ENCODE measurements around the gene TOR1A.
"Not testable (repeated sequence)": the region's sequence is repeated elsewhere in the genome, so short reads cannot be mapped to it uniquely, and the experiment has no call there.

The TOR1A gene

DNA sequence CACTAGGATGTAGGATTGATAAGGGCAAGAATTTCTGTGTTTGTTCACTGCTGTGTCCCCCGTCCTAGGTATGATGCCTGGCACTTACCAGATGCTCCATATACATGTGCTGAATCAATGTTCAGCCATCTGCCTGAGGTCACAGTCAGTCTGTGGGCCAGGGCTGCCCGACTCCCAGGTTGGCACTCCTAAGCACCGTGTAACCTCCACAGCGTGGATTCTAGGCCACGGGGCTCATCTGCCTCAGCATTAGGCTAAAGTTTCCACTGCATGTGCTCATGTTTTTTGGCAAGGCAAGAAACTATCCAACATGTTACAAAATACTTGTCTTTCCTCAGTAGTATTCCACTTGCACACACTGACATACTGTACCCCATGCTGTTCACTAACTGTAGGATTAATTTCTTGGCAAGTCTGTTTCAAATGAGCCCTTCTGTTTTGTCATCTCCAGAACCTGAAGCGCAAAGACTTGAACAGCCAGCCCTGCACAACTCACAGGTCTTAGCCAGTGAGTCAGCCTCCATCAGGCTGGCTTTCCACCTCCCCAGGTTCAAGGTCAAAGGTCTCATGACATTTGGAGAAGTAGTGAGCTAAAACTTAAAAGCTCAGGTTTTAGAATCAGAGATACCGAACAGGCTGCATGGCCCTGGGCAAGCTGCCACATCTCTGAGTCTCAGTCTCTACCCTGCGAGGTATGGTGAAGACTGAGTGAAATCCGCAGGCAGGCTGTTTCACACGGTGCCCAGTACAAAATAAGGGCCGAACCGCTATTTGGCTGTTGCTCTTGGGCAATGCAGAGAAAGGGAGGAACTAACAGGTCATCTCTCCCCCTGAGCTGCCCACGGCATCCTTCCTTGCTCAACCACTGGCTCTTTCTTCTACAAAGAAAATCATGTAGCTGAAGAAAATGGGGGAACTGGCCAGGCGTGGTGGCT, 7.2 kb downstream of the TOR1A start:
- no peak for DNase-seq

DNA sequence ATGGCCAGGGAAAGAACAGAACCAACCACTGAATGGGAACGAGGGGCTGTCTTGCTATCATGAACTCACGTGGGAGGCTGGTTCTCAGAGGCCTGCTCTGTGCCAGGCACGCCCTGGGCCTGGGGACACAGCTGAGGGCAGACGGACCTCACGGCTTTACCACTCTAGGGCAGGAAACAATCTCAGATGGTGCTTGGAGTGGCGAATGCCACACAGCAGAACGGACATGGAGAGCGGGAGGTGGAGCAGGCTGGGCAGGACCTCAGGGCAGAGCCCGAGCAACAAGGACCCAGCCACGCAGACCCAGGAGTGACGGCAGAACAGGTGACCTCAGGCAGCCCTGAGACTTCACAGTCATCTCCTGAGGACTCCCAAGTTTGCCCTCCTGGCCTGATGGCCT, 8.7 kb downstream of the TOR1A start:
- DNase-seq = no peak

DNA sequence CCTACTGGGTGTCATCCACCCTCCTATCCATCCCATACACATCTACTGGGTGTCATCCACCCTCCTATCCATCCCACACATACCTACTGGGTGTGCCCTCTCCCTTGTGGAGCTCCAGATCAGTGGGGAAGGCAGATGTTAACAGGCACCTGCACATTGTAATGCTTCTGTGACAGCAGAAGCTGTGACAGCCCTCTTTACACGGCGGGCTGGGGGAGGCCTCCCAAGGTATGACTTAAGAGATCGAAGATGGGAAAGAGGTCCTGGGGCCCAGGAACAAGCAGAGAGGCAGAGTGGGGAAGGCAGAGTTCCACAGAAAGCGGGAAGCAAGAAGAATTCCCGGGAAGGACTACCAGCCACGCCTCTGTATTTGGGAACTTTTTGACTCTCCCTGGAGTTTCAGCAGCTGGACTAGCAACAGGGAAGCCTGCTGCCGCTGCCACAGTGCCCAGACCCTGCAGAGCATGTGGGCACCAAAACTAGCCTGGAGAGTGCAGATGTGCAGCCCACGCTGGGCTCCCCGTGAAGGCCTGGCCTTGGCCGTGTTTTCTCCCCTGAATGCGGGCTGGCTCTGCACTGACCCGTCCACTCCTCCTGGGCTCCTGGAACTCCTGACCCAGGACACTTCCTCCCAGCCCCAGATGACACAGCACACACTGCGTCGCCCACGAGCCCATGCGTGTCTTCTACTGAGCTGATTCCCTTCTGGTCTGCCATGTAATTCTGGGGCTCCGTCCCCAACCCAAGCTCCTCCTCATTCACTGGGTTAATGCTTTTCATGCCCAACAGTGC, 9.3 kb downstream of the TOR1A start:
- DNase-seq = no peak

DNA sequence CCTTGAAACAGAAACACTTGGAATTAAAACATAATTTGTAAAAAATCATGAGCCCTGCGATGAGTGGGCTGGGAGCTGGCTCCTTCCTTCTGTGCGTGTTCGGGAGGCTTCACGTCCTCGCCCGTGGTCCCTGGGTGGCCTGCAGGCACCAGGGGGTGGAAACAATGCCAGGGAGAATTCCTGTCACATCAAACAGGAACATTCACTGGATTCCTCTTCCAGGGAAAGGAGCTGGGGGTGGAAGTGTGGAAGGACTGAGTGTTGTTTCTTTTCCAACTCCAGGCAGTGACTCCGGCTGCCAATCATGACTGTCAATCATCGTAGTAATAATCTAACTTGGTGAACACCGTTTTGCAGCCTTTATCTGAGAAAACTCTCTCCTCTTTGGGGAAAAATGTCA, 10.3 kb downstream of the TOR1A start:
- DNase-seq = no peak

DNA sequence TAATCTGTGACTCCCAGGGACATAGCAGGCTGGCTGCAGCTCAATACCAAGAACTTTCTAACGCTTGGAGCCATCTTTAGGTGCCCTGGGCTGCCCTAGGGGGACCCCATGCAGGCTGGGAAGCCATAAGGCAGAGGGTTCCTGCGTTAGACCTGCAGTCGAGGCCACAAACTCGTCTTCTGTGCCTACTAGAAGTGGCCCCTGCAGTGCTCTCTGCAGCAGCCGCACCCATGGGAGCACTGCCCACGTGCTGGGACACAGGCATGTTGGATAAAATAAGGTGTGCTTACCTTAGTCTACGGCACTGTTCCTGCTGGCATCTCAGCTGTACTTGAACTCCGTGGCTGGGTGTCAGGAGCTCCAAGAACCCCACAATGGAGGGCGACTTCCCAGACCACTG, 11.6 kb downstream of the TOR1A start:
- no peak for DNase-seq

DNA sequence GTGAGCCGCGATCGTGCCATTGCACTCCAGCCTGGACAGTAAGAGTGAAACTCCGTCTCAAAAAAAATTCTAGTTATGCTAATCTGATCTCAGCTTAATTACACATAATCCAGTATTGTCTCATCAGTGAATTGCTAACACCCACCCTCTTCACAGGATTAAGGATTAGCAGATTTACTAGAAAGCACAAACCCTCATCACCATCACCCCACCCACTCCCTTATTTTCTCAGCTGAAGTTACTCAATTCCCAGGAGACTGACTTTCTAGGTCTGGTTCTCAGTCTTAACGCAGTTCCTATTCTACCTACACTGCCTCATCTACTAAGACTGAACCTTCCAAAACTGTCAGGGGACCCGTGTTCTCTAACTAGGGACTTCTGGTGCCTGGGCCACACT, 12.0 kb downstream of the TOR1A start:
- DNase-seq = no peak

DNA sequence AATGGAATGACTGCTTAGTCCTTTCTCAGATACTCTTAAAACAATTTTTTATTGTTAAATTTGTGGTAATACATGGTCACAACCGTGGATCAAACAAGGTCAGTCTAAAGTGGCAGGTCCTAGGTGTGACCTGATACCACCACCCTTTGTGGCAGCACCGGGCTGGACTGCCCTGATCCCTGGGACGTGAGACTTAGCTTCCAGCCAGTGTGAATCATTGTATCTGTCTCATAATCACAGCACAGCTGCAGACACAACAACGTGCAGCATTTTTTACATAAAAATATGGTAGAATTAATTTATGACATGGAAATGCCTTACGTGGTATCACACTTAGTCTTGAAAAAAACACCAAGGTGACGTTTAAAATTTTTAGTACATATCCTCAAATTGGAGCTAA, 13.1 kb downstream of the TOR1A start:
- no peak for DNase-seq

DNA sequence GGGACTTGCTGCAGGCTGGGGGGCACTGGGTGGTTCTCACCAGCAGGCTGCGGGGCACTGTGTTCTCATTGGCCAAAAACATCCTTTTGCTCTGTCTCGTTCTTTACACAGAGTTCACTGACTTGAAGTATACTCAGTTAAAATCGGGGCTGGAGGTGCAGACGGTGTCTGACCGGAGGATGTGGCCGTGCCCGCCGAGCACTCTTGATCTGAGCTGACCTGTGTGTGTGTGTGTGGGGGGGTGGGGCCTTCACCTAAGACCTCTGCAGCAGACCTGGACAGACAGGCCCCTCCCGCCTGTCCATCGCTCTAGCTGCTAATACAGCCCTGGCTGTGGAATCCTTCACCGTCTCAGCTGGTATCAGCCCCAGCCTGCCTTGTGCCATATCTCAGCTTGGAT, 13.8 kb downstream of the TOR1A start:
- no peak for DNase-seq

DNA sequence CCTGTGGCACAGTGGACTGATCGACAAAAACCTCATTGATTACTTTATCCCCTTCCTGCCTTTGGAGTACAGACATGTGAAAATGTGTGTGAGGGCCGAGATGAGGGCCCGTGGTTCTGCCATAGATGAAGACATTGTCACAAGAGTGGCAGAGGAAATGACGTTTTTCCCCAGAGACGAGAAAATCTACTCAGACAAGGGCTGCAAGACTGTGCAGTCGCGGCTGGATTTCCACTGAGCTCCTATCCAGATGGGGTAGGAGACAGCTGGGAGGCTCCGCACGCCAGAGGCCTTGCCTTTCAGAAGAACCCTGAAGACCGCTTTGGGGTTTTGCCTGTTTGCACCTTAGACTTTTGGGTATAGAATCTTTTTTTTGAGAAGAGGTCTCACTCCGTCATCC, 14.6 kb downstream of the TOR1A start:
- no peak for DNase-seq

DNA sequence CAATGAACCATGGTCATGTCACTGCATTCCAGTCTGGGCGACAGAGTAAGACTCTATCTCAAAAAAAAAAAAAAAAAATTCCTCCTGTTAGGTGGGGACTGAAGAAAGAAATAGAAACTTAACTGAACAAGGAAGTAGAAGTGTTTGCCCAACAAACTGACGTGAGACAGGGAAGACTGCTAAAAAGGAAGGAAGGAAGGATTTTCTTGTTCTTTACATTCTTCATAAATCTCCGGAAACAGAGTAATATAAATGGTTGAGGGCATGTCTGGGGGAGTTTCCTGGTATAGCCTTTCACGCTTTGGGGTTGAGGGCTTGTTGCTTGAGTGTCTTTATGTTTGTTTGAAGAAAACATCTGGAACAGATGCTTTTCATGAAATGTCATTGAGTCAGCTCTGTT, 17.9 kb downstream of the TOR1A start:
- DNase-seq = no peak

DNA sequence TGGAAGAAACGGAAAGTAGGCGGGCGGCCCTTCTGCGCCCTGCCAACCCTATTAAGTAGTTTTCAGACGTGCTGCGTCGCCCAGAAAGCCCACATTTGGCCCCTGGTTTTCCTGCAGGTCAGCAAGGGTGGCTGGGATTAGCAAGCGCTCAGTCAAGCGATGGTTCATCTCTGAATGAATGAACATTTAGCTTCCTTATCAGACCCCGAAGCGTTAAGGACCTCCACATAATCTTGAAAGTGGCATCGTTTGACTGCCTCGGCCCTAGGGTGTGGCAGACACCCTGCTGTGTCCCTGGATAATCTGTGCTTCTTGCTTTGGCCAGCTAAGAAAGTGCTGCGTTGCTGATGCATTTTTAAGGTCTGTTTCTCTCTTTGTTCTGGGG, 20.3 kb downstream of the TOR1A start:
- no peak for DNase-seq

DNA sequence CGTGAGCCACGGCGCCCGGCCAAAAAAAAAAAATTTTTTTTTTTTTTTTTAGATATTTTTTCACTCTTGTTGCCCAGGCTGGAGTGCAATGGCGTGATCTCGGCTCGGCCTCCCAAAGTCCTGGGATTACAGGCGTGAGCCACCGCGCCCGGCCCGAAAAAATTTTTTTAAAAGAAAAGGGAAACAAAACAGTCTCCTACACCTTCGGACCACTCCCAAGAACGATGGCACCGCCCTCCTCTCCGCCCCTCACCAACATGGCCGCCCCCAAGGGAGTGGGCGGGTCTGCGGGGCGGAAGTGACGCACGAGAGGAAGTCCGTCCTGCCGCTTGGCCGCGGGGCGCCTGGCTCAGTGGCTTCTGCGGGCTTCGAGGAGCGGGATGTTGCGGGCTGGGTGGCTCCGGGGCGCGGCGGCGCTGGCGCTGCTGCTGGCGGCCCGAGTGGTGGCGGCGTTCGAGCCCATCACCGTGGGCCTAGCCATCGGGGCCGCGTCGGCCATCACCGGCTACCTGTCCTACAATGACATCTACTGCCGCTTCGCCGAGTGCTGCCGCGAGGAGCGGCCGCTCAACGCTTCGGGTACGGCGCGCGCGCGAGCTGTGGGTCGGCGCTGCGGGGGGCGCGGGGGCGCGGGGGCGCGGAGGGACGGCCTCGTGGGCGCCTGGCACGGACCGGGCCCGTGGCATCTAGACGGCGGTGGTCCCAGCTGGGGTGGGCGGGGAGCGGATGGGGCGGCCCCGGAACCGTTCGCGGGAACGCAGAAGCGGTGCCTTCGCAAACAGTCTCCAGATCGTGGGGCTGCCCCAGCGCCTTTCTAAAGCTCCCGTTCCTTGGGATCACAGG, 20.9 kb downstream of the TOR1A start, which contains the start of gene TOR1B:
TOR1B (plus strand) TSS at position 352 of the 843 bp plus-strand sequence; CDS start at position 381, 29 bp downstream.
- DNase-seq = peak; percentile 62

DNA sequence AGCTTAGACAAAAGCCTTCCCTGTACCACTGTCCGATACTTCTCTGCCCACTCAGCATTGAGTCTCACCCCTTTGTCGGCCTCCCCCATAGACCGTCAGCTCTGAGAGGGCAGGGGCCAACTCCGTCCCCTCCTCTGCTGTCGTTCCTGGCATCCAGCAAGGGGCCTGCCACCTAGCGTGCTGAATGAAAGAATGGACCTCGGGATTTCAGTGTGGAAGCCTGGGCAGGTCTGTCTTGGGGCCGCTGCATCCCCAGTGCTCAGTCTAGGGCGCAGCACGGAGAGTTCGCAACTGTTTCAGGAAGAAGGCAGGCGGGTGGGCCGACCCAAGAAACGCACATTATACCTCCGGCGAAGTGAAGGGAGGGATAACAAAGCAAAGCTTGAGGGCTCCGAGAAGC, 22.4 kb downstream of the TOR1A start:
- DNase-seq = no peak

DNA sequence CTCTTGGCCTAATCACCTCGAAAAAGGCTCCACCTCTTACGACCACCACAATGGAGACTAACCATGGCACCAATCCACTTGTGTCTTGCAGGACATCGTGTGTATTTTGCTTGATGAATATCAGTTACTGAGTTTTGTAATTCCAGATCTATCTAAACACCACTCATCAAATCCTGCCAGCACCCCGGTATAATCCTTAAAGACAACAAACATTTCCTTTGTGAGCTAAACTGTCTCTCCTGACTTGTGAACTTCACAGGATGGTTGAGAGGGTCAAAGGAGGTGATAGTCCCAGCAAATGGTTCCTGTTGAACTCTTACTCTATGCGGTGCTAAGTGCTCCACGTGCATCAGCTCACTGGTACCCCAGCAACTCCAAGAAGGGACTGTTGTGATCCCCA, 25.0 kb downstream of the TOR1A start:
- no peak for DNase-seq

DNA sequence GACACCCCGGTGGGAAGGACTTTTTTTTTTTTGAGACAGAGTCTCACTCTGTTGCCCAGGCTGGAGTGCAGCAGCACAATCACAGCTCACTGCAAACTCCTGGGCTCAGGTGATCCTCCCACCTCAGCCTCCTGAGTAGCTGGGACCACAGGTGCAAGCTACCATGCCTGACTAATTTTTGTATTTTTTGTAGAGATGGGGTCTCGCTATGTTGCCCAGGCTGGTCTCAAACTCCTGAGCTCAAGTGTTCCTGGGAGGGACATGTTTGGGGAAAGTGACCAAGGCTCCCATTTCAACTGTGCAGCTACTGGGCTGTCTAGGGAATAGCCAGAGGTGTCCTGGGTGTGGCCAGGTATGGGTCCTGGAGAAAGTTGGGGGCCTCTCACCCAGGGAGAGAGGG, 27.9 kb downstream of the TOR1A start:
- DNase-seq = not testable (repeated sequence)

DNA sequence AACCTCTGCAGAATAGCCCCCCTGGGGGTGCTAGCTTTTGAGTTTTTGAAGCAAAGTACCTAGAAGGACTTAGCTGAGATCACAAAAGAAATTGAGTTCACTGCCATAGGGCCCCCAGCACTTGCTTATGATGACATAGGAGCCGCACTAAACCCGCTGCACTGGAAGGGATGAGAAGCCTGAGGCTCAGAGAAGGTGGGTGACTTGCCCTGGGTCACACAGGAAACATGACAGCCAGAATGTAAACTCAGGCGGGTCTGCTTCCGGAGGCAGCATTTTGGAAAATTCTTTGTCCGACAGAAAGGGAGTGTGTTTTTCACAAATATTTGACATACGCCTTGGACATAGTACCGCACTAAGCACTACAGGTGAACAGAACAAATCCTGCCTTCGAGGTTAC, 29.4 kb downstream of the TOR1A start:
- DNase-seq = no peak

DNA sequence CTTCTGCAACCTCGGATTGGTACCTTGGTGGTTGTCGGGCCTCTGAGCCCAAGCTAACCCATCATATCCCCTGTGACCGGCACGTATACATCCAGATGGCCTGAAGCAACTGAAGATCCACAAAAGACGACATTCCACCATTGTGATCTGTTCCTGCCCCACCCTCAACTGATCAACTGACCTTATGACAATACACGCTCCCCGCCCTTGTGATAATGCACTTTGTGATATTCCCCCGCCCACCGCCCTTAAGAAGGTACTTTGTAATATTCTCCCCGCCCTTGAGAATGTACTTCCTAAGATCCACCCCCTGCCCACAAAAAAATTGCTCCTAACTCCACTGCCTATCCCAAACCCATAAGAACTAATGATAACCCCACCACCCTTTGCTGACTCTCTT, 37.5 kb downstream of the TOR1A start:
- no peak for DNase-seq

DNA sequence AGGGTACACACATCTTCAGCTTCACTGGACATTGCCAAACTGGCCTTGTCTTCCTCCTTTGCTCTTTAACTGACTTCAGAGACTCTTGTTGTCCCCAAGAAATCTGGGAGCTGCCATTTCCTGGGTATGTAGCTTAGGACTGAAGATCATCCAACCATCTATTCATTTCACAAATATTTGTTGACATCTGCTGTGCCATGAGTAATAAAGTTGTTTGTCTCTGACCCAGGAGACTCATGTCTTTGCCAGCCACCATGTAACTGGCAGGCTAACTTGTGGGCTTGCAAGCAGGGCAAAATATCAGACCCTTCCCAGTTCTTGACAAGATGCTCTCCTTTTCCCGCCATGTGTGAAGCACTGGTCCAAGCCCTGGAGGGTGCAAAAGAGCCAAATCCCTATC, 38.1 kb downstream of the TOR1A start:
- DNase-seq = no peak

DNA sequence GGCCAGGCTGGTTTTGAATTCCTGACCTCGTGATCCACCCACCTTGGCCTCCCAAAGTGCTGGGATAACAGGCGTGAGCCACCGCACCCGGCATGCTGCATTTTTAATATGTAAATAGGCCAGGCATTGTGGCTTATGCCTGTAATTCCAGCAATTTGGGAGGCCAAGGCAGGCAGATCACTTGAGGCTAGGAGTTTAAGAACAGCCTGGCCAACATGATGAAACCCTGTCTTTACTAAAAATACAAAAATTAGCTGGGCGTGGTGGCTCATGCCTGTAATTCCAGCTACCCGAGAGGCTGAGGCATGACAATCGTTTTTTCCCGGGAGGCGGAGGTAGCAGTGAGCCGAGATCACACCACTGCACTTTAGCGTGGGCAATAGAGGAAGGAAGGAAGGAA, 39.0 kb downstream of the TOR1A start:
- not testable (repeated sequence) for DNase-seq

DNA sequence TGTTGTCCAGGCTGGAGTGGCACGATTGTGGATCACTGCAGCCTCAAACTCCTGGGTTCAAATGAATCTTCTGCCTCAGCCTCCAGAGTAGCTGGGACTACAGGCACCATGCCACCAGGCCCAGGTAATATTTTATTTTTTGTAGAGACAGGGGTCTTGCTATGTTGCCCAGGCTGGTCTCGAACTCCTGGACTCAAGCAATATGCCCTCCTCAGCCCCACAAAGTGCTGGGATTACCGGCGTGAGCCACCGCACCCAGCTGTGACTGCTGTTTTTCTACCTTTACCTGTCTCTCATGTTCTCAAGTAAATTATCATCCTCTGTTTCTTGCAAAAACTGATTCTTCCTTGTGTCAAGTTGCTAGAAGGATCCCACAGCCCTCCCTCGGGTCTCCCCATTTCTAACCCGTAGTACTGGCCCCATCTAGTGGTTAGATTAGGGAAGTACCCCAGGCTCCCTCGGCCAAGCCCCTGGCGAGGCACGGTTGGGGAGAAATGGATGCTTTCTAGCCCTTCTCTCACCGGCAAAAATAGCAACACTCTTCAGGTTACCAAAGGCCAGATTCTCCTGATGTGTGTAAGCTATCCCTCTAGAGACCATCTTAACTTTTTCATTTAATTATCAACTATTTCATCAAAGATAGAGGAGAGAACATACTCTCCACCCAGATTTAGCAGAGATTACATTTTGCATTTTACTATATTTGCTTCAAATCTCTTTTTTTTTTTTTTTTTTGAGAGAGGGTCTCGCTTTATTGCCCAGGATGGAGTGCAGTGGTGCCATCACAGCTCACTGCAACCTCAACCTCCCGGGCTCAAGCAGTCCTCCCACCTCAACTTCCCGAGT, 40.2 kb downstream of the TOR1A start:
- DNase-seq = peak; percentile 0

DNA sequence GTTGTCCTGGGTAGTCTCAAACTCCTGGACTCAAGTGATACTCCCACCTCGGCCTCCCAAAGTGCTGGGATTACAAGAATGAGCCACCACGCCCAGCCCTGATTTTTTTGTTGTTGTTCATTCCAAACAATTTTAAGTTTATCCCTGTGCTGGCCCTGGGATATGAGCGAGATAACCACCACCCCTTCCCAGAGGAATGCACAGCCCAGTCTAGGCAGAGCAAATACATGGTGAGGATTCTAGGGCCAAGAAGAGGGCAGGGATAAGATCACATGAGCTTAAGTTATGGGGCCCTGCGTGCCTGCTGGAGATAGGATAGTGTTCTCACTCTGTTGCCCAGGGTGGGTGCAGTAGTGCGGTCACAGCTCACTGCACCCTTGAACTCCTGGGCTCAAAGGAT, 42.0 kb downstream of the TOR1A start:
- no peak for DNase-seq

DNA sequence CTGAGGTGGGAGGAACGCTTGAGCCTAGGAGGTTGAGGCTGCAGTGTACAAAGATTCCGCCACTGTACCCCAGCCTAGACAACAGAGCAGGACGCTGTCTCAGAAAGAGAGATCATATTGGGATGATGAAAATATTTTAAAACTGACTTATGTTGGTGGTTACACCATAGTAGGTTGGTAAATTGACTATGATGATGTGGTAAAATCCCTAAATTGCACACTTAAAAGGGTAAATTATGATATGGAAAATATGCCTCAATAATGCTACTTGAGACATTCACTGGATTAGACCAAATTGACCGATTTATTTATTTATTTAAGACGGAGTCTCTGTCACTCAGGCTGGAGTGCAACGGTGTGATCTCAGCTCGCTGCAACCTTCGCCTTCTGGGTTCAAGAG, 42.8 kb downstream of the TOR1A start:
- no peak for DNase-seq

Data from NCI-H2081 treated with DMSO at 0.1 percent for 48 hours (cell line).